ENCODE results near the gene CDK5. TPM values are rescaled to one million over a fixed set of nuclear protein-coding genes. Genes with fewer than 3 reads are reported as not detected.

Gene CDK5
- total and polyA plus RNA-seq, 10 of the 15 experiments (the other 5 are each of a cell fraction or from before 2014, with no cell fraction given): 1.5 to 33.4 (median 21.6) TPM

GRCh38 chr7:151088019-151088855 is 30.5 kb upstream of the CDK5 start (continued):
- TF ChIP-seq ATF2 (IDR thresholded peaks at IDR 0.05; ENCODE audit: low read length) (no peak), RELB (IDR thresholded peaks at IDR 0.05; ENCODE audit: low read depth) (no peak), E2F8 (IDR thresholded peaks at IDR 0.05; ENCODE audit: low read depth, partially characterized antibody) (no peak), DPF2 (IDR thresholded peaks at IDR 0.05) (no peak), ZNF217 (IDR thresholded peaks at IDR 0.05) (no peak), MYC (IDR thresholded peaks at IDR 0.05; ENCODE audit: insufficient read depth, insufficient read length, insufficient replicate concordance, low read length, severe bottlenecking) (no peak), PAX8 (IDR thresholded peaks at IDR 0.05) (no peak), HCFC1 (IDR thresholded peaks at IDR 0.05; ENCODE audit: low read length) (no peak)
